HG03460 (cell line): Measurements from ENCODE around the gene DTX3.
A peak's percentile ranks its signal among the peaks of the same experiment; 100 is the strongest.
"Not testable (repeated sequence)": the region's sequence is repeated elsewhere in the genome, so short reads cannot be mapped to it uniquely, and the experiment has no call there.

Source experiments
- ATAC-seq: cut with Tn5 transposase; IDR thresholded peaks from one replicate; pipeline ENCODE4 v1.9.1; 2021; ENCODE audit not compliant: unreplicated experiment

The DTX3 gene

GRCh38 chr12:57582440-57582839 lies 22.2 kb upstream of the DTX3 start:
- ATAC-seq = no peak

GRCh38 chr12:57583008-57583831 lies 21.4 kb upstream of the DTX3 start:
- peak; percentile 95 for ATAC-seq

GRCh38 chr12:57584050-57584449 lies 20.6 kb upstream of the DTX3 start:
- no peak for ATAC-seq

- ATAC-seq = no peak
Measured at GRCh38 chr12:57584690-57585089, 19.9 kb upstream of the DTX3 start.

- ATAC-seq = no peak
Measured at GRCh38 chr12:57585156-57585555, 19.5 kb upstream of the DTX3 start.

GRCh38 chr12:57586128-57586527 lies 18.5 kb upstream of the DTX3 start:
- no peak for ATAC-seq

GRCh38 chr12:57586832-57587429 lies 17.7 kb upstream of the DTX3 start:
- ATAC-seq = no peak

GRCh38 chr12:57588951-57589610 lies 15.5 kb upstream of the DTX3 start:
- not testable (repeated sequence) for ATAC-seq

GRCh38 chr12:57590479-57590863 lies 14.2 kb upstream of the DTX3 start:
- ATAC-seq = no peak

GRCh38 chr12:57590864-57591781 lies 13.5 kb upstream of the DTX3 start, which contains the start of gene PIP4K2C:
Gene PIP4K2C (plus strand): TSS chr12:57591192. CDS start chr12:57591290, 98 bp downstream.
- peak; percentile 90 for ATAC-seq

GRCh38 chr12:57591782-57592325 lies 12.8 kb upstream of the DTX3 start:
- ATAC-seq = peak; percentile 16

- no peak for ATAC-seq
Measured at GRCh38 chr12:57592551-57593165, 12.0 kb upstream of the DTX3 start.

- no peak for ATAC-seq
Measured at GRCh38 chr12:57593187-57593586, 11.4 kb upstream of the DTX3 start.

GRCh38 chr12:57600395-57600794 lies 4.2 kb upstream of the DTX3 start:
- ATAC-seq = no peak

GRCh38 chr12:57602544-57602943 lies 2.1 kb upstream of the DTX3 start:
- no peak for ATAC-seq

GRCh38 chr12:57603324-57603723 lies 1.3 kb upstream of the DTX3 start:
- no peak for ATAC-seq

- ATAC-seq = no peak
Measured at GRCh38 chr12:57603815-57604453, 690 bp upstream of the DTX3 start.

- ATAC-seq = no peak
Measured at GRCh38 chr12:57604992-57605810, 577 bp downstream of the DTX3 start.

GRCh38 chr12:57605811-57606311 lies 1.2 kb downstream of the DTX3 start:
- no peak for ATAC-seq
